Activated CD8-positive, alpha-beta memory T cell treated with anti-CD3 and anti-CD28 coated beads, Interleukin-2, amount 50 U/mL, for 4 hours (primary cell): ENCODE measurements around the gene PCMTD2.

ENCODE experiments used
- DNase-seq: peaks from one replicate; pipeline ENCODE4 v3.0.0-alpha.2; 2020

The PCMTD2 gene

GRCh38 chr20:64239449-64240242, 15.9 kb upstream of the PCMTD2 start:
- no peak for DNase-seq

GRCh38 chr20:64240243-64241015, 15.1 kb upstream of the PCMTD2 start:
- no peak for DNase-seq

GRCh38 chr20:64241061-64241460, 14.5 kb upstream of the PCMTD2 start:
- no peak for DNase-seq

- DNase-seq = no peak
Observed at GRCh38 chr20:64242003-64242796, 13.3 kb upstream of the PCMTD2 start.

- DNase-seq = no peak
Observed at GRCh38 chr20:64242797-64243475, 12.6 kb upstream of the PCMTD2 start.

GRCh38 chr20:64244281-64244805, 11.2 kb upstream of the PCMTD2 start:
- DNase-seq = no peak

- DNase-seq = no peak
Observed at GRCh38 chr20:64244870-64245603, 10.5 kb upstream of the PCMTD2 start.

- no peak for DNase-seq
Observed at GRCh38 chr20:64245746-64246595, 9.6 kb upstream of the PCMTD2 start.

- DNase-seq = no peak
Observed at GRCh38 chr20:64246616-64247306, 8.8 kb upstream of the PCMTD2 start.

GRCh38 chr20:64247307-64247618, 8.3 kb upstream of the PCMTD2 start:
- no peak for DNase-seq

- no peak for DNase-seq
Observed at GRCh38 chr20:64247970-64248841, 7.3 kb upstream of the PCMTD2 start.

GRCh38 chr20:64250027-64250426, 5.5 kb upstream of the PCMTD2 start:
- no peak for DNase-seq

- no peak for DNase-seq
Observed at GRCh38 chr20:64253000-64253383, 2.6 kb upstream of the PCMTD2 start.

- no peak for DNase-seq
Observed at GRCh38 chr20:64253443-64253842, 2.1 kb upstream of the PCMTD2 start.

GRCh38 chr20:64254156-64254555, 1.4 kb upstream of the PCMTD2 start:
- DNase-seq = no peak

GRCh38 chr20:64254571-64255360, 782 bp upstream of the PCMTD2 start:
- DNase-seq = no peak

GRCh38 chr20:64256282-64256935, 861 bp downstream of the PCMTD2 start:
- no peak for DNase-seq
